Activated T-helper 9 cell treated with anti-CD3 and anti-CD28 coated beads, Interleukin-2, amount 50 U/mL, for 16 hours (primary cell): ENCODE results near the gene SLC9A7.
"Not testable (repeated sequence)": the region's sequence is repeated elsewhere in the genome, so short reads cannot be mapped to it uniquely, and the experiment has no call there.

Experiments used
- DNase-seq: peaks from one replicate; pipeline ENCODE4 v3.0.0-alpha.2; 2020; ENCODE audit warnings: low read depth

SLC9A7 gene

DNA sequence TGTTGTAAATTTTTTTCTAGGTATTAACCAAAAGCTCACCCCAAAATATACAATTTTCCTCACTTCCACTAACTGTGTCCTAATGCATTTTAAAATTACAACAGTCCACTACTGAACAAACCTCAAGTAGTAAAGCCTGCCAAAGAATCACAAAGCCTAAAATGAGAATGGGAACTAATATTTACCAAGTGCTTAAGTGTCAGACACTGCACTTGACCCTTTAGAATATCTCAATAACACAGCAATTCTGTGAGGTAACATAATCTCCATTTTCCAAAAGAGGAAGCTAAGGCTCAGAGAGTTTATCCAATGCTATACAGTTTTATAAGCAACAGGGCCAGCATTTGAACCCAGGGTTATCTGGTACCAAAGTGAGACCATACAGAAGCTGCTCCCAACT is 4.9 kb downstream of the SLC9A7 start:
- no peak for DNase-seq

DNA sequence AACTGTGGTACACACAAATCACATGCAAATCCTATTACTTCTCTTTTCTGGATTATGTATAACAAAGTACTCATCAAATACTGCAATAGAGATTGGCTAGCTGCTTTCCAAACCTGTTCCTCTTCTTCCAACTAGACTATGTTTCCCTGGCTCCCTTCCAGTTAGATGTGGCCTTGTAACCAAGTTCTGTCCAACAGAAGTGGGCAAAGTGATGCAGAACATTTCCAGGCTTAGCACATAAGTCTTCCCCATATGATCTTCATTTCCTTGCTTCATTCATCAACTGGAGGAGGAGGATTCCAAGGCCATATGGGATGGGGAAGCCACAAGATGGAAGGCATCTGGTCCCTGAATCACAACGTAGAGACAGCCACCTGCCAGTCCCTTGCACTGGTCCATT is 8.0 kb downstream of the SLC9A7 start:
- DNase-seq, result no peak

DNA sequence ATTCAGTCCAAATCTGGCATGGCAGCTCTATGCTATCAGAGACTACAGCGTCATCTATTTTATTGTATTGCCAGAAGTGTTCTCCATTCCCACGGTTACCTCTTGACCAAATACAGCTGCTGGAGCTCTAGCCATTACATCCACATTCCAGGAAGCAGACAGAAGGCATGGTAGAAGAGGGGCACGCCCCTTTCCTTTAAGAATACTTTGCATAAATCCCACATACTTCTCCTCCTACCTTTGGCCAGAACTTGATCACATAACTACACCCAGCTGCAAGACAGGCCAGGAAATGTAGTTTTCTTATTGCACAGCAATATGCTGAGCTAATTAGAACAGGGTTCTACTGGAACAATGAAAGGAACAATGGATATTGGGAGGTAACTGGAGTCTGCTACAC is 14.9 kb downstream of the SLC9A7 start:
- DNase-seq, result no peak

DNA sequence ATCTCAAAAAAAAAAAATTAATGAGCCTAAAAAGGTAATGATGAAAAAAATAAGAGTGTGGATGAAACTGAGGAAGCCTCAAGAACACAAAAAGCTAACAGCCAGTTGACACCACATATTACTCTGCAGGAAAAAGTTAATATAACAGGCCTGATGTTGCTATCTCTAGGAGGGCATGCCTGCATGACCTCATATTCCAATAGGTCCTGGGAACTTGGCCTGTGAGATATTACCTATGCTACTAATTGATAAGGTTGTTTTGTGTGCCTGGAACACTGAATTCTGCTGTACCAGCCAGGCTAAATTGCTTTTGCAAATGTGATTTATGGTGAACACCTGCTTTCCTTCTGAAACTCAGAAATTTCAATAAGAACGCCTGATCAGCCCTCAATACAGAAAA is 15.9 kb downstream of the SLC9A7 start:
- DNase-seq, result no peak

DNA sequence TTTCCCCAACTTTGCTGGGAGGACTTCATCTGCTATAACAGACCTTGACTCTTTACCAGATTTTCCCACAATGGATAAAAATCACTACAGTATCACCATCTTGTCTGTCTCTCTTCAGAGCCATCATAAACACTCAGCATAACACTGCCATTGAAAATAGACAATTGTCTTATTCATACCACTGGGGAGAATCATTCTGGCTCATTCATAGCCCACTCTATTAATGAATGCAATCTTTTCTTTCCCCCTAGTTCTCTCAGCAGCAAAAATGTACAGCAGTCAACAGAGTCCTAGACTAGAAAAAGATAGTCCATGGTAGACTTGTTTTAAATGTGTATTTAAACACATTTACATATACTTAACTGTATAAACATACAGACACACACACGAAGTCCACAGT is 19.2 kb downstream of the SLC9A7 start:
- DNase-seq, result no peak

DNA sequence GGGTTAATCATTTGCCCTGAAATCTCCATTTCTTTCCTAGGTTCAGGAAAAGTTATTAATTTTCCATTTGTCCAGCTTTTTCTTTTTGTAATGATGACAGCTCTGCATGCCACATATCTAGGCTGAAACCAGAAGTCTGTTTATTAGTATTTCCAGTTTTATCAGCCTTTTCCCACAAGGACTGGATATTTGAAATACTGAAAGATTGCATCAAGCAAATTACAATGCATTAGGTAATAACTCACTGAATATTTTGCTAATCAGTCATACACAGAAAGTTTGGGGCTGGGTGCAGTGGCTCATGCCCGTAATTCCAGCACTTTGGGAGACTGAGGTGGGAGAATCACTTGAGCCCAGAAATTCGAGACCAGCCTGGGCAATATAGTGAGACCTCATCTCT is 21.5 kb downstream of the SLC9A7 start:
- no peak for DNase-seq

DNA sequence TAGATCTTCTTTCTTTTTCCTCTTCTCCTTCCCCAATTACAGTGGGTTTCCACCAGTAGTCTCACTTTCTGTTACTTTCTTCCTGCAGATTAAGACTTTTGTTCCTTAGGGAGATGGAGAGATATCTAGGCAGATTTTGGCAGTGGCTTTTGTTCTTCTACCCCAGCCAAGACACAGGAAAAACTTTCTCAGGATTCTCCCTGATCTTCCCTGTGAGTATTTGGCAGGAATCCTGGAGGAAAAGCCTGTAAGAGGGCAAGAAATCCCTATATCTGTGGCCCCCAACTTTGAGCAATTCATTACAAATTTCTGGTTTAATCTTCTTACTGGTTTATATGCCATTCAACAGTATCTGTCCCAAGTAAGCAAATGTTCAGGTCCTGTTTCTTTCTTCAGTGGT is 21.9 kb downstream of the SLC9A7 start:
- no peak for DNase-seq

DNA sequence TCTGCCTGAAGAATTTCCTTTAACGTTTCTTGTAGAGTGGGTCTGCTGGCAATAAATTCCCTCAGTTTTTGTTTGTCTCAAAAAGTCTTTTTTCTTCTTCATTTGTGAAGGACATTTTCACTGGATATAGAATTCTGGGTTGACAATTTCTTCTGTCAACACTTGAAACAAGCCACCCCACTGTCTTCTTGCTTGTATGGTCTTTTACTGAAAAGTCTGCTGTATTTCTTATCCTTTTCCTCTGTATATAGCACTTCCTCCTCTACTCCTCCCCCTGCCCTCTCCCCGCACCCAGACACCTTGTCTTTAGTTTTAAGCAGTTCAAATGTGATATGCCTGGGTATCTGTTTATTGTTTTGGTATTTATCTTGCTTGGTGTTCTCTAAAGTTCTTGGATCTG is 23.3 kb downstream of the SLC9A7 start:
- DNase-seq, result no peak

DNA sequence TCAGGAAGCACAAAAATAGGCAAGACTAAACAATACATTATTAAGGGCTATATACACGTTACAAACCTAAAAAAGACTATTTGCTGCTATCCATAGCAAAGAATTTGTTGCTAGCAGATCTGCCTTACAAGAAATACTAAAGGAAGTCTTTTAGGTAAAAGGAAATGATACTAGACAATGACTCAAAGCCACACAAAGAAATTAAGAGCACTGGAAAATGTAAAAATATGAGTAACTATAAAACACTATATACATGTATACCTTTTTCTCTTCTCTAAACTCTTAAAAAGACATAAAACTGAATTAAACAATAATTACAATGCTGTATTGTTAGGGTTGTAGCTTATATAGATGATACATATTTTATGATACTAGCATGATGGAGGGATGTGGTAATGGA is 25.7 kb downstream of the SLC9A7 start:
- no peak for DNase-seq

DNA sequence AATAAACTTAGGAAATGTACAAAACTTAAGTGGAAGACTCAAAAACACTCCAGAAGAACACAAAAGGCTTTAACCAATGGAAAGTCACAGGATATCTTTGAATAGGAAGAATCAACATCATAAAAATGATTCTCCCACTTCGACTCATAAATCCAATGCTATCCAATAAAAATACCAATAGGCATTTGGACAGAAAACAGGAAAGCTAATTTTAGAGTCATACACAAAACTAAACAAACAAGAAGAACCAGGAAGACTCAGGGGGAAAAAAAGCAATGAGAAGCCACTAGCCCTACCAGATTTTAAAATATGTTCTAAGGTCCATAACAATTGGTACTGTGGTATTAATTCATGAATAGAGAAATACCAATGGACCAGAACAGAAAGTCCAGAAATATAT is 28.2 kb downstream of the SLC9A7 start:
- no peak for DNase-seq

DNA sequence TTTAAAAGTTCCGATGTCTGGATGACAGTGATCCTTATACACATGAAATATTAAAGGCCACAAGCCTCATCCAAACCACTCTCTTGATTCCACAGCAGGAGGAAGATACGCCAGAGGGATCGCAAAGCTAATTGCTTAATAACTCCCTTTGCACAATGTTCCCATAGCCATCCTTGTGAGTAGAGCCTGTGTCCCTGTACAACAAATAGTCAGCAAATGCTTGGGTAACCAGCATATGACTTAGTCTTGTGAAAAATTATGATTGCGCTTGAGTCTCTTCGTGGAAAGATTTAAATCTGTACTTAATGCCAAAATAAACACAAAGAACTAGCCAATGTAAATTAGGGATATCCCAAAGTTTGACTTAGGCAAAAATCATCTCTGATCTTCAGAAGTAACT is 31.5 kb downstream of the SLC9A7 start:
- no peak for DNase-seq

DNA sequence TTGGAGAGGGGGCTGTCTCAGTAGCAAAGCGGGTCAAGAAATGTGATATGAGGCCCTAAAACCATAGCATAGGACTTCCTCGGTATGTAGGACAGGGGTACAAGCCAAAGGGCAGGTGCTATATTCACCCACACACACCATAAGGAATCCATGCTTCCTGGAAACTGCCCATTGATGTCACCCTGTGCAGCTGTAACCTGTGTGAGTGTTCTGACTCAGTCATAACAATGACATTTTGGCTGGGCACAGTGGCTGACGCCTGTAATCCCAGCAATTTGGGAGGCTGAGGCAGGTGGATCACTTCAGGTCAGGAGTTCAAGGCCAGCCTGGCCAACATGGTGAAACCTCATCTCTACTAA is 35.4 kb downstream of the SLC9A7 start:
- not testable (repeated sequence) for DNase-seq

DNA sequence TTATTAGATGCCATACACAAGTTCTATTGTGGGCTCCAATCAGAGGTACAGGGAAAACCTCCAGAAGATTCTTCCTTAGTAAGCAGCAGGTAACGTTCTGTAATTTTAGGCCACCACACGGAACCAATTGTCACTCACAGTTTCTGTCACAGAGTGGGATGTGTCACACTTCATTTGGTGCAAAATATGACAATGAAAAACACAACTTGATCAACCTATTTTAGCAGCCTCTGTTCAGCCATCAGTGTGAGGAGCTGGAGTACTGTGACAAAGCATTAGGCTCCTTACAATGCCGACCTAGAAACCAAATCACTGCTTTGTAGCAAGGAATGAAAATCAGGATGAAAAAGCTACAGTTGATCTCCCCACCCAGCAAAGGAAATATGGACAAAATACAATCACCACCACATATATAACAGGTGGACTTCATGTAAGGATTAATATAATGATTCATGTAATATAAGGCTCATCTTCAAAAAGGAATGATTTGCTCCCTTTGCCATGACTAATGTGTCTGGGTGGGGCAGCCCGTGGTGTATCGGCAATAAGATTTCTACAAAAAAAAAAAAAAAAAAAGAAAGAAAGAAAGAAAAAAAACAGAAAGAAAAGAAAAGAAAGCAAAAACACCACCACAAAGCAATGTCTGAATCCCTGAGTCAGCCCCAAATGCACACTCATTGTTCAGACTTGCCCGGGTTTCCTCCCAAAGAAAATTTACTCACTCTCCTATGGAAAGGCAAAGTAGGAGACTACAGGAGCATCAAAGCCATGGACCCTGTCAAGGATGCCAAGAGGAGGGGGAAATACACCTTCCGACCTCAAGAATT is 36.0 kb downstream of the SLC9A7 start:
- no peak for DNase-seq

DNA sequence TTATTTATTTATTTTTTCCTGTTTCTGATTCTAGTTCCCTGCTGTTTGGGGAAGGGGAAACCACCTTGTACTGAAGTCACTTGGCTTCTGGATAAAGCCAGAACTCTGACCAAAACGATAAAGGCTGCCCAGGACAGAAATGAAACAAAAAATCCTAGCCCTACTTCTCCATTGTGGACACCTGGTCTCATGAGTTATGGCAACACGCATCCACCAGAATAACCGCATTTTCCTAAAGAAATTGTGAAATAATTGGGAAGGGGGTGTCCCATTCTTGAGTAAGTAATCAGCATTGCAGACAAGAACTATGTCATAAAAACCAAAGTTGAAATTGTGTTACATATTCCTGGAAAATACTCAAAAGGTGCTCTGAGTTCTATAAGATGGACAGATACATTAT is 42.1 kb downstream of the SLC9A7 start:
- no peak for DNase-seq

DNA sequence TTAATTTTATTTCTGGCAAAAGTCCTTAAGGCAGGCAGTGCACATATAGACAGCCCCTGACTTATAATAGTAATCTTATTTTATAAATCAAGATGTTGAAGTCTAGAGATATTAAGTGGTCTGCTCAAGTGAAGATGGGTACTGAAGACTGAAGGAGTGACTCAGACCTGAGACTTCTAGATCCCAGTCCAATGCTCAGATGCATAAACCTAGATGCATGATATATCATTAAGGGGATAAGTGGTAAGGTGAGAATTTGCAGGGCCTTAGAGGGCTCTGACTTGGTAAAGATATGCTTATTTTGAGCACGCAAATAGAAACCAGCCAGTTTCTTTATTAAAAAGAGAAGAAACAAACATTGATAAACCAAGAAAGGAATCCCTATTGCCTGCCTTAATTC is 42.9 kb downstream of the SLC9A7 start:
- DNase-seq, result no peak

DNA sequence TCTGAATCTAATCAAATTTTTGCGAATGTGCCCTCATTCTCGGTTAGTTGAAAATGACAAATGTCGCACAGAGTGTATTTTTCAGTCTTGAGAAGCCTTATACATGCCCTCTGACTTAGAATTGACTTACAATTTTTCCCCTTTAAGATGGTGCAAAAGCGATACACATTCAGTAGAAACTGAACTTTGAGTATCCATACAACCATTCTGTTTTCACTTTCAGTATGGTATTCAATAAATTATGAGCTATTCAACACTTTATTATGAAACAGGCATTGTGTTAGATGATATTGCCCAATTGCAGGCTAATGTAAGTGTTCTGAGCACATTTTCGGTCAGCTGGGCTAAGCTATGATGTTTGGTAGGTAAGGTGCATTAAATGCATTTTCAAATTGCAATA is 43.4 kb downstream of the SLC9A7 start:
- DNase-seq, result no peak

DNA sequence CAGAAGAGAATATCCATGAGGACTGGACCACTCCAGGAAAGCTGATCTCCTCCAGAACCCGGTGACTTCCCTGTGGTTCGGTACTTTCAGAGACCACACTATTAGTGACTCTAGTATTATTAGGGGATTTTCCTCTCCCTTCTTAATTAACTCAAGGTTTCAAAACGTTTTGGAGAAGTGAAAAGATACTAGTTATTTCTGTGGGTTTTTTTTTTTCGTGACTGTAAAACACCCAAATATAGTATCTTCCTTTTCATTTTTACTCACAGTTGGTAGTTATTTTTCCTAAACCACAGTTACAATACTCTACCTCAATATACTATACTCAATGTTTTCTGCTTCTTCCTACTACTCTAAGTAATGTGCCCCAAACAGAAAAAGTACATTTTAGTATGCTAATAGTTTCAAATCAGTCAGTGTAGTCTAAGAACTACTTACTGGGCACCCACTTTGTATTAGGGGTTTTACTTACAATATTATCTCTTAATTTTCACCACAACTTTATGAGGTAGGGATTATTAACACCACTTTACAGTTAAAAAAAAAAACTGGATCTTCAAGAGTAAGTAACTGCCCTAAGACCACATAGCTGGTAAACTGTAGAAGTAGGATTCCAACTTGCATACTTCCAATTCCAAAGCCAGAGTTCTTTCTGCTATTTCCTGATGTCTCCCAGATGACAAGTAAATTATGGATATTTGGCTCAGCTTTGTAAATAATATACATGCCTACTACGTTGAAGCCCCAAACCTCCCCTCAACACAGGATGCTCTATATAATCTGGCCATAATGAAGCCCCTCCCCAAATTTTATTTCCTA is 45.0 kb downstream of the SLC9A7 start:
- no peak for DNase-seq

DNA sequence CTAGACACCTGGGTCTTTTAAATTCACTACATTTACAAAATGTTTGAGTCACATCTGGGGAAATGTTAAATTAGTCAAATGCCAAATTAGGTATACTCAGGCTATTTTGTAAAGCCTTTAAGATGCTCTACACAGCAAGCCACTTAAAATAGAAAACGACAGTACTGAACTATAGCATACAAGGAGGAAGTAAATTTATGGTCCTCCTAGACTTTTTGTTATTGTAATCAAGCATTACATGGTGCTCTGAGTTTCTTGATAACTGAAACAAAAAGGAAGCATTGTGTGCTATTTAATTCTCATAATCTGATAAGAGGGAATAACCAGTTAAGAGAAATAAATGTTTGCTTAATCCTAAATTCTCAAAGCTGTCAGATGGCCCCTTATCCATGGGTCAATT is 46.2 kb downstream of the SLC9A7 start:
- no peak for DNase-seq

DNA sequence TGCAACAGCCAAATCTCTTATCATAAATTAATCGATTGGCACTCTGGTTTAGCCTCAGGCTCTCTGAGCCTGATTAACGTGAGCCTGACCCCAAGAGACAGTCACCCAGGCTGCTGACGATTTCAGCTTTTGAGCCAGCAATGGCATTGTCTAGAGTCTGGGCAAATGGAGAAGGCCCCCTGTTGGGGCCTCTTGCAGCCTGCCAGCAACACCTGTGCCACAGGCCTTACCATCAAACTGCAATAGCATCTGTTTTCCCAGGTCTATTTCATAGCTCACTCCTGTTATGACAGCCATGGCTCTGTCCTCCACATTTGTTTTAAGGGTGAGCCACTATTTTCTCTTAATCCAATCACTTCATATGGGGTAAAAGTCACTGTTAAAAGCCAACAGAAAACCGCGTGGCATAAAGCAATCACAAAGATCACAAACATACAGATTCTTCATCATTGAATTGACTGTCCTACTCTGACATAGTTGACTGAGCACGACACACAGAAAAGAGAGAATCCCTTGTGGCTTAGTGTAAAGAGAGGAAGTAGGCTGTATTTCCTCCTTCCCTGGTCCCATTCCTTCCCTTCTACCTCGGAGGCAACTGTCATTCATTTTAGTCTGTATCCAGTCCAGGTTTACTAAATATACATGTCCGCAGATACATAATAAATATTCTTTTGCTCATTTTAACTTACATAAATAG is 47.8 kb downstream of the SLC9A7 start:
- DNase-seq, result no peak

DNA sequence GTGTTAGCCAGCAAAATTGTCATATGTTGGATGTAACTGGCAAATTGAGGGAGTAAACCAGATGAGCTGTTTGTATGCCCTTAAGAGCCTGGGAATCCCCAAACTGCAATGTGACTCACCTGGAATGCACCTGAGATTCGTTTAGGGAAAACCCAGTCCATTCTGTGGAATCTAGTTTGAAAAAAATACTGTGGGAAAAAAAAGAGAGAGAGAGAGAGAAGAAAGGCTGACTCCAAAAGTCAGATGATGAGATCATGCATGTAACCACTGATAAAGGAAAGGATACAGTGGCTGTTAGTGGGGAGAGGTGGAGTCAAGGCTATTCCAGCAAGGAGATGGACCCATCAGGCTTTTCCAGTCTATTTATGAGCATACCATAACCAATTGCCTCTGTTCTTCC is 48.5 kb downstream of the SLC9A7 start:
- no peak for DNase-seq

DNA sequence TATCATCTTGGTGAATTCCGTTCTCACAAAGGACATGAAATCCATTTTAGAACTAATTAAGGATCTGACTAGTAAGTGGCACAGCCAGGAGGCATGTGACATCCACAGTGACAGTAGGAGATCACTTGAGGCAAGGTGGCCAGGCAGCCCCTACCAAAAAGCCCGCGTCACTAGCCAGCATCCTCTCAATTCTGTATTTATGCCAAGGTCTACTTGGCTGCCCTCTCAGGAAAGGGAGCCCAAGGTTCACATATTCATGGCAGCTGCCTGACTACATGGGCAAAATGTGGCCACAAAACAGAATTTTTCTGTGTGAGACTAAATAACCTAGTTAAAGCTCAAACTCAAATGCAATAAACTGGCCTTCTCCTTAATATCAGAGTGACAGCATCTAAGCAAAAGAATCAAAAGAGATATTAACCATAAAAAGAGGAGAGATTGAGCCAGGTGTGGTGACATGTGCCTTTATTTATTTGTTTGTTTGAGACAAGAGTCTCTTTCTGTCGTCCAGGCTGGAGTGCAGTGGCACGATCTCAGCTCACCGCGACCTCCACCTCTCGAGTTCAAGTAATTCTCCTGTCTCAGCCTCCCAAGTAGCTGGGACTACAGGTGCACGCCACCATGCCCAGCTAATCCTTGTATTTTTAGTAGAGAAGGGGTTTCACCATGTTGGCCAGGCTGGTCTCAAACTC is 51.5 kb downstream of the SLC9A7 start:
- DNase-seq, result no peak

DNA sequence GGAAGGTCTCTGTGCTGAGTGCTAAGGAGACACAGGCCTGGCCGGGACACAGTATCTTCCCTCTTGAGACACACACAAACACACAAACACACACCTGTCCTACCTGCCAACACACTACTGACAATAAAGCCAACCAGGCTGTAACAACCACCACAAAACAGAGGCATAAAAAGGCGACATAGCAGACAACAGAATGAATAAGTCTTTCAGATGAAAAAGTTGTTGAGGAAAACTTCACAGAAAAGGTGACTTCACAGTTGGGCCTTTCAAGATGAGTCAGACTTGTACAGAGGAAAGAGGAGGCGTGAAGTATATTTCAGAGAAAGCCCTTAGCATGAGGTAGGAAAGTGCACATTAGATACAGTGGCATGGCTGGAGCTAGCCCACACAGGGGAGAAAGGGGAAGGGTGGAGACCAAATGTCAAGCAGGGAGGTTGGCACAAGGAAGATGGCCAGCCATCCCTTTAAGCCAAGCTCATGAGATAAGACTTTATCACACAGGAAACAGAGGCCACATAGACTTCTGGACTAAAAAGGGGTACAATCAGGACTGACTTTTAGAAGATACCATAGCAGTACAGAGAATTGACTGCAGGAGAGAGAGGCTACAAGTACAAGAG is 54.0 kb downstream of the SLC9A7 start:
- DNase-seq, result no peak
